ENCODE results near the gene NTM.

GRCh38 chr11:132064987-132065620 lies 694.7 kb downstream of the NTM start:
- TF ChIP-seq EZH2phosphoT487 (IDR thresholded peaks at IDR 0.05; ENCODE audit: insufficient read depth, low read depth) (peak; percentile 91), EZH2 (IDR thresholded peaks at IDR 0.05; ENCODE audit: insufficient read depth, poor library complexity, severe bottlenecking) (no peak)

Data from GM23248 (cell line).